ENCODE results near the gene DNAAF8.

The DNAAF8 gene

GRCh38 chr16:4788910-4789309 is 54.6 kb downstream of the DNAAF8 start:
- CTCF ChIA-PET = interaction anchor here (0.6 to 0.7 kb wide), 2 partner anchors 22 to 232 kb away, joined by 3 to 5 read pairs; partner anchors contain the start of gene ZNF500

GRCh38 chr16:4790261-4790660 is 55.9 kb downstream of the DNAAF8 start:
- ChIA-PET CTCF (no interaction called here), POLR2A (ENCODE audit: low non-redundant PET) (no interaction called here)
- no peak for DNase-seq (ENCODE audit: low spot score)
- no peak for TF ChIP-seq CTCF (conservative IDR thresholded peaks at IDR 0.05; ENCODE audit: low read depth)
- no peak overlapping the region for H3K27ac ChIP-seq

More at GRCh38 chr16:4788910-4789309, 54.6 kb downstream of the DNAAF8 start:
- no peak for DNase-seq (ENCODE audit: low spot score)
- H3K27ac ChIP-seq = no peak overlapping the region
- POLR2A ChIA-PET (ENCODE audit: low non-redundant PET) = no interaction called here
- TF ChIP-seq CTCF (conservative IDR thresholded peaks at IDR 0.05; ENCODE audit: low read depth) = no peak

- DNase-seq (ENCODE audit: low spot score) = no peak
- no peak for TF ChIP-seq CTCF (conservative IDR thresholded peaks at IDR 0.05; ENCODE audit: low read depth)
- POLR2A ChIA-PET (ENCODE audit: low non-redundant PET) = no interaction called here
- CTCF ChIA-PET = no interaction called here
- H3K27ac ChIP-seq = no peak overlapping the region
Observed at GRCh38 chr16:4790871-4791270, 56.5 kb downstream of the DNAAF8 start.

- CTCF ChIA-PET = no interaction called here
- no peak for TF ChIP-seq CTCF (conservative IDR thresholded peaks at IDR 0.05; ENCODE audit: low read depth)
- POLR2A ChIA-PET (ENCODE audit: low non-redundant PET) = no interaction called here
- no peak overlapping the region for H3K27ac ChIP-seq
- DNase-seq (ENCODE audit: low spot score) = no peak
Observed at GRCh38 chr16:4792951-4793513, 58.7 kb downstream of the DNAAF8 start.

- TF ChIP-seq CTCF (conservative IDR thresholded peaks at IDR 0.05; ENCODE audit: low read depth) = no peak
- no peak for DNase-seq (ENCODE audit: low spot score)
- H3K27ac ChIP-seq = peak within 1 kb of the TSS; percentile 41
- ChIA-PET POLR2A (ENCODE audit: low non-redundant PET) (no interaction called here), CTCF (interaction anchor here (1.0 kb wide), 1 partner anchor 26 kb away, joined by 3 read pairs; no protein-coding TSS in a partner anchor)
Observed at GRCh38 chr16:4795181-4795827, 61.0 kb downstream of the DNAAF8 start, which contains the start of gene SMIM22. TSS of gene SMIM22 (plus strand) at chr16:4795369. CDS start at chr16:4795735, 366 bp downstream.

GRCh38 chr16:4795828-4796572 is 61.7 kb downstream of the DNAAF8 start:
- H3K27ac ChIP-seq = peak overlapping the region; percentile 98
- no peak for DNase-seq (ENCODE audit: low spot score)
- TF ChIP-seq CTCF (conservative IDR thresholded peaks at IDR 0.05; ENCODE audit: low read depth) = no peak
- ChIA-PET CTCF (interaction anchor here (0.7 kb wide), 1 partner anchor 110 kb away, joined by 3 read pairs; no protein-coding TSS in a partner anchor), POLR2A (ENCODE audit: low non-redundant PET) (no interaction called here)

Data from RWPE1 (cell line).